ENCODE results near the gene PTPRD. TPM values are rescaled to one million over a fixed set of nuclear protein-coding genes. Genes with fewer than 3 reads are reported as not detected.

PTPRD gene
- total and polyA plus RNA-seq, 2 of the 4 experiments (the other 2 are of a cell fraction): 0.07 to 0.18 TPM

DNA sequence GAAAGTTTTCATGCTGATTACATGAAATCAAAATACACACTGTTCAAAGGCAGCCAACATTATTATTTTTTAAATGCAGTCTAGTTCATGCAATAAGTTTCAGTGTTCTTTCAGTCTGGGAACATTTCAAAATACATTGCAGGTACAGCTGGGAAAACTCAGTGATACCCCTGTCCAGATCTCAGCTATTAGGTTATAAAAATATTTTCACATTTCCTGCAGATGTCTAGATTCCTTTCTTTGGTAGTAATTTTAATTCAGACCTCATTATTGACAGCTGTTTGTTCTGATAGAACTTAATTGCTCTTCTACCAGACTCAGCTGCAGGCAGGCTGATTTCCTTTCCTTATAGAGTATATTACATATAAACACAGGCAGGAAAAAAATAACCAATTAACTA lies 2256.4 kb downstream of the PTPRD start:
- Histone ChIP-seq H3K4me3 (ENCODE audit: insufficient read depth, low read depth, low read length) (no peak overlapping the region), H3K9me3 (ENCODE audit: control insufficient read depth, insufficient read depth, low read length) (no peaks in the 10 kb centered on the region), H3K9me1 (ENCODE audit: insufficient read depth, low read length) (no peaks in the 10 kb centered on the region), H3K14ac (replicated peaks; ENCODE audit: low read depth, low read length) (no peak overlapping the region), H3K23ac (ENCODE audit: low read depth, low read length) (no peak overlapping the region), H2BK20ac (ENCODE audit: low read depth, low read length) (no peak overlapping the region), H3K9ac (ENCODE audit: low read depth, low read length) (no peak overlapping the region), H3K18ac (ENCODE audit: low read depth, low read length) (no peak overlapping the region), H4K8ac (ENCODE audit: low read depth in 2 of 2, low read length in 2 of 2) (no peak overlapping the region), H2AFZ (replicated peaks; ENCODE audit: low read length, poor library complexity) (no peak overlapping the region), H2AK5ac (ENCODE audit: low read depth, low read length) (no peak overlapping the region), H2BK5ac (ENCODE audit: low read depth, low read length, poor library complexity, severe bottlenecking) (no peak overlapping the region), H3K4me1 (ENCODE audit: control insufficient read depth, insufficient read depth, low read length) (no peaks in the 10 kb centered on the region), H3K27ac (ENCODE audit: insufficient read depth, low read length) (no peak overlapping the region), H3K27me3 (ENCODE audit: control insufficient read depth, insufficient read depth, low read length) (no peaks in the 10 kb centered on the region), H3K36me3 (ENCODE audit: control insufficient read depth, insufficient read depth, low read length) (no peaks in the 10 kb centered on the region), H2AK9ac (replicated peaks; ENCODE audit: low read depth, low read length, poor library complexity) (no peak overlapping the region), H2BK15ac (ENCODE audit: low read depth, low read length) (no peak overlapping the region), H2BK120ac (ENCODE audit: low read depth, low read length) (no peak overlapping the region), H3K56ac (ENCODE audit: extremely low read depth, insufficient read depth, low read length) (no peak overlapping the region), H3K4me2 (ENCODE audit: low read depth, low read length) (no peak overlapping the region), H3K79me1 (ENCODE audit: low read depth in 1 of 2, low read length in 2 of 2) (no peaks in the 10 kb centered on the region), H4K5ac (ENCODE audit: low read depth, low read length) (no peak overlapping the region), H4K20me1 (ENCODE audit: insufficient read depth, low read length) (no peaks in the 10 kb centered on the region), H4K91ac (ENCODE audit: insufficient read depth, low read depth, low read length) (no peak overlapping the region), H3K4ac (ENCODE audit: low read depth, low read length) (no peak overlapping the region)
- intact Hi-C loops (cut with micrococcal nuclease): no loop called here
- no TSS peak for BruUV-seq (replicated peaks)
- dilution Hi-C loops (cut with HindIII; ENCODE audit: low sequenced_read_pairs, unreplicated experiment): no loop called here
- ATAC-seq (ENCODE audit: low read depth) (no peak), DNase-seq (no peak)
- TF ChIP-seq NFE2L2 (IDR thresholded peaks at IDR 0.05; ENCODE audit: low read depth, low read length) (no peak), RFX5 (IDR thresholded peaks at IDR 0.05; ENCODE audit: low read depth, low read length) (no peak), MAZ (IDR thresholded peaks at IDR 0.05; ENCODE audit: borderline replicate concordance, low read depth, low read length) (no peak), CHD1 (IDR thresholded peaks at IDR 0.05; ENCODE audit: low read depth, low read length) (no peak), MAFK (IDR thresholded peaks at IDR 0.05; ENCODE audit: low read depth, low read length) (no peak), SMC3 (IDR thresholded peaks at IDR 0.05; ENCODE audit: low read depth, low read length) (no peak)
- TF ChIP-seq, protein P1, sequence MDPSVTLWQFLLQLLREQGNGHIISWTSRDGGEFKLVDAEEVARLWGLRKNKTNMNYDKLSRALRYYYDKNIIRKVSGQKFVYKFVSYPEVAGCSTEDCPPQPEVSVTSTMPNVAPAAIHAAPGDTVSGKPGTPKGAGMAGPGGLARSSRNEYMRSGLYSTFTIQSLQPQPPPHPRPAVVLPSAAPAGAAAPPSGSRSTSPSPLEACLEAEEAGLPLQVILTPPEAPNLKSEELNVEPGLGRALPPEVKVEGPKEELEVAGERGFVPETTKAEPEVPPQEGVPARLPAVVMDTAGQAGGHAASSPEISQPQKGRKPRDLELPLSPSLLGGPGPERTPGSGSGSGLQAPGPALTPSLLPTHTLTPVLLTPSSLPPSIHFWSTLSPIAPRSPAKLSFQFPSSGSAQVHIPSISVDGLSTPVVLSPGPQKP (IDR thresholded peaks at IDR 0.05; ENCODE audit: borderline replicate concordance, low read depth, low read length): no peak
- ChIA-PET CTCF (no interaction called here), POLR2A (ENCODE audit: unreplicated experiment) (no interaction called here)
- in situ Hi-C loops (cut with MboI; ENCODE audit: low sequenced_read_pairs): no loop called here
